HG02884 (cell line): ENCODE measurements around the gene LSM5.
"Not testable (repeated sequence)": the region's sequence is repeated elsewhere in the genome, so short reads cannot be mapped to it uniquely, and the experiment has no call there.

Experiments
- ATAC-seq: cut with Tn5 transposase; IDR thresholded peaks from one replicate; pipeline ENCODE4 v1.9.1; 2021; ENCODE audit warnings: mild to moderate bottlenecking, moderate library complexity; ENCODE audit not compliant: unreplicated experiment

Gene LSM5

DNA sequence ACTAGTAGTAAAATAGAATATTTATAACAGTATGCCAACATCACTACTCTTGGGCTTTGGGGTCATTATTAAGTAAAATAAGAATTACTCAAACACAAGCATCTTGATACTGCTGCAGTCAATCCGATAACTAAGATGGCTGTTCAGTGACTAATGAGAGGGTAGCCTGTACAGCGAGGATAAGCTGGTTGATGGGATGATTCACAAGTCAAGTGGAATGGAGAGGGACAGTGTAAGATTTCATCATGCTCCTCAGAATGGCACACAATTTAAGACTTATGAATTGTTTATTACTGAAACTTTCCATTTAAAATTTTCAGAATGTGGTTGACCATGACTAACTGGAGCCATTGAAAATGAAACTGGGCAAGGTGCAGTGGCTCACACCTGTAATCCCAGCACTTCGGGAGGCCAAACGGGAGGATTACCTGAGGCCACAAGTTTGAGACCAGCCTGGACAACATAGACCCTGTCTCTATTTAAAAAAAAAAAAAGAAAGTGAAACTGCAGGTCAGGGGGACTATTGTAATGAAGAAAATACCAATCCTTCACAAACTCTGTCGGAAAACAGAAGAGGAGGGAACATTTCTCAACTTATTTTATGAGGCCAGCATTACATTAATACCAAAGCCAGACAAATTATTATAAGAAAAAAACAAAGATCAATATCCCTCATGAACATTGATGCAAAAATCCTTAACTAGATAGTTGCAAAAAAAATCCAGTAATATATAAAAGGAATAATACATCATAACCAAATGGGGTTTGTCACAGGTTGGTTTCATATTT is 16.3 kb upstream of the LSM5 start:
- ATAC-seq: no peak

DNA sequence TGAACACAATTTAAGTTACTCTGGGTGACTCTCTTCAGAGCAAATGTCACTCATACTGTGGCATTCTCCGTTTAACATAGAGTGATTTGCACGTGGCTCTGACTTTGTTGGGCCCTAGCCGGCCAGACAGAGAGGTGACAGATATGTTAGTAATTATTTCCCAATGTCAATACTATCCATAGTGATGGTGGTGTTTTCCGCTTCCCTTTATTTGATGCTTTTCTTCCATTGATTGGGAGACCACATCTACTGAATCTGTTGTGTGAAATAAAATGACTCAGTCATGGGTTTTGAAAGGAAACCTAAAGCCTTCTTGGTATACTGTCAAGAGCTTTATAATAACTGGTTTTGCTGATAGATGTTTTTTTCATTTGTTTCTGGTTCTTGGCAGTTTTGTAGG is 12.5 kb upstream of the LSM5 start:
- no peak for ATAC-seq

DNA sequence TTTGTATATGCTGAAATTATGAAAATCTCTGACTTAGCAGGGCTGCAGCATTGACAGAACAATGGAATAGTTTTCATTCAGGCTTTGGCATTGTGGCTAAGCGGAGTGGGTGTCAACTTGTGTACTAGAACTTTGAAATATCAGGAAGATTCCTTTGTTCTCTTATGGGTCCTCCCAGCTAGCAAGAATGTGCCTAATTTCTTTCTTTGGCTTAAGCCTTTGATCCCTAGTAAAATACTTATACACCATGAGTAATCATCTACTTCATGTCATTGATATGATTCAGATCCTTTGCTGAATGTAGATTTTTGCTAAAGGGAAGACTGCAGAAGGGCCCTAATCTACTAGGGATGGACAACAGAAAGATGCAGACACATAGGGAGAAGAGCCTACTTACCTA is 11.3 kb upstream of the LSM5 start:
- no peak for ATAC-seq

DNA sequence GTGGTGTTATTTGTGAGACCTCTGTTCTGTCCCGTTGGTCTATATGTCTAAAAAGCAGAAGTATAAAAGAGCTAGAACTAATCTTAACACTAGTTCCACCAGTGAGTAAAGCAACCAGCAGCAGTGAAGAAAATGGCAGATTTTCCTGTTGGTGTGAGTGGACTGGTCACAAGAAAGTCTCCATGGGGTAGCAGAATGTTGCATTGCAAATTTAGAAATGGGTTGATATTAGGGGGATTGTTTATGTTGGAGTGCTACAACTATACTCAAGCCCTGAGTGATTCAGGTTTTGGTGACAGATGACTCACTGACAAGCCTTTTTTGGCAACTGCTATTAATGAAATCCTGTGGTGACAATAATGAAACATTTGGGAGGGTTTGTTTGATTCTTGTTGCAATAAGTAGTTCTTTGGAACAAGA is 10.8 kb upstream of the LSM5 start:
- peak; percentile 76 for ATAC-seq

DNA sequence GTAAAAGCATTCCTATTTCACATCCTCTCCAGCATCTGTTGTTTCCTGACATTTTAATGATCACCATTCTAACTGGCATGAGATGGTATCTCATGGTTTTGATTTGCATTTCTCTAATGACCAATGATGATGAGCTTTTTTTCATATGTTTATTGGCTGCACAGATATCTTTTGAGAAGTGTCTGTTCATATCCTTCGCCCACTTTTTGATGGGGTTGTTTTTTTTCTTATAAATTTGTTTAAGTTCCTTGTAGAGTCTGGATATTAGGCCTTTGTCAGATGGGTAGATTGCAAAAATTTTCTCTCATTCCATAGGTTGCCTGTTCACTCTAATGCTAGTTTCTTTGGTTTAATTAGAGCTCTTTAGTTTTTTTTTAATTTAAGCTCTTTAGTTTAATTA is 10.0 kb upstream of the LSM5 start:
- not testable (repeated sequence) for ATAC-seq

DNA sequence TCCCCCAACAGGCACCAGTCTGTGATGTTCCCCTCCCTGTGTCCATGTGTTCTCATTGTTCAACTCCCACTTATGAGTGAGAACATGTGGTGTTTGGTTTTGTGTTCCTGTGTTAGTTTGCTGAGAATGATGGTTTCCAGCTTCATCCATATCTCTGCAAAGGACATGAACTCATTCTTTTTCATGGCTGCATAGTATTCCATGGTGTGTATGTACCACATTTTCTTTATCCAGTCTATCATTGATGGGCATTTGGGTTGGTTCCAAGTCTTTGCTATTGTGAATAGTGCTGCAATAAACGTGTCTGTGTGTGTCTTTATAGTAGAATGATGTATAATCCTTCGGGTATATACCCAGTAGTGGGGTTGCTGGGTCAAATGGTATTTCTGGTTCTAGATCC is 9.6 kb upstream of the LSM5 start:
- ATAC-seq: not testable (repeated sequence)

DNA sequence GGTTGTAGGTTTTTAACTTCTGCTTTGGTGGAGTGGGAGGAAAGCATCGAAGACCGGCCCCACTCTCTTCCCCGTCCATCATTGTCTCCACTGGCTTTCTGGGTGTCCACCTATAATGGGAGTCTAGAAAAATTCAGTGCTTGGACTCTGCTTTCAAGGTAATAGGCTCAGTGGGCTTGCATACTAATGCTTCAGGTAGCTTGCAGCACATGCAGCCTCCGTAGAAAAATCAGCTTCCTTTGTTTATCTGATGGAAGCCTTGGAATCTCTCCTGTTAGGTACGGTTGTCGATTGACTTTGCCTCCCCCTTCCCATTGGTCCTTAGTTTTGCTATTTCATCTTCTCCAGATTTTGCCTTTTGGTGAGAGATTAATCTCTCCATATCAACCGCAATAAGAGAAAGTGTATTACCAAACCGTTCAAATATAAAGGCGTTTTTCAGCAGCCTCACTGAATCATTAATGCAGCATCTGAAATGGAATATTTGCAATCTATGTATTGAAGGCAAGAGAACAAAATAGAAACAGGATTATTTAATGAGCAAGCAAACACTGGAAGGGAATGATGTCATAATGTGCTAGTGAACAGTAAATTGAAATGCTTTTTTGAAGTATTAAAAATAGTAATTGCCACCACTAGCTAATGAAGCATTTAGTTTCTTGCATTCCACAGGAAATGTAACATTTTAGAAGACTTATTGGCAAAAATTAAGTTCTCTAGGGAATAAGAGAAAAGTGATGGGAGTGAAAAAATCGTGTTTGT is 6.1 kb upstream of the LSM5 start:
- ATAC-seq: no peak

DNA sequence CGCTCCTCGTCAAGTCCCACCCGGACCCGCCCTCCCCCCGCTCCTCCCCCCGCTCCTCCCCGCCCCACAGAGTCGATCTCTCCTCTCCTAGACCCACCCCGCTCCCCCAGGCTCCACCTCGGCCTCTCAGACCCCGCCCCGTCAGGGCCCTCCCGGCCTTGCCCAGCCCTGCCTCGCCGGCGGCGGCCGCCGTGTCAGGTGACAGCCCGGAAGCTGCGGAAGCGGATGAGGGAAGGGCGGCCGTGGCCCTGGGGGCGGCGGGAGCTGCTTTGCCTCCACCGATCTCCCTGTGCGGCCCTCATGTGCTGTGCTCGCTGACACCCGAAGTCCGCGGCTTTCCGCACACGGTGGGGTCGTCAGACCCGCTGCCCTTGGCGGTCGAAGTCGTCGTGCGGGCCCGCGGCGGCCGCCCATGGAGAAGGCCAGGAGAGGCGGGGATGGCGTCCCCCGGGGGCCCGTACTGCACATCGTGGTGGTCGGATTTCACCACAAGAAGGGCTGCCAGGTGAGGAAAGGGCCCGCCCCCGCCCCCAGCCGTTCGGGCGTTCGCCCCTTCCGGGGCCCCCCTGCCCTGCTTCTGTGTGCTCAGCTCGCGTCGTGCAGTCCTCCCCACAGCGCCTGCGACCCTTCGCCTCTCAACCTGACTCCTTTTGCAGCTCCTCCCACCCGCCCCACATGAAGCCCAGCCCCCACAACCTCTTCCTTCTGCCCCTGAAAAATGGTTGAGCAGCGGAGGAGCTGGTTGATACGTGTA is 5.3 kb upstream of the LSM5 start, which contains the start of gene AVL9:
Gene AVL9, plus strand, starts transcription at position 192 of the 754 bp plus-strand sequence. Its CDS starts 221 bp downstream, at position 413.
- ATAC-seq: peak; percentile 90

DNA sequence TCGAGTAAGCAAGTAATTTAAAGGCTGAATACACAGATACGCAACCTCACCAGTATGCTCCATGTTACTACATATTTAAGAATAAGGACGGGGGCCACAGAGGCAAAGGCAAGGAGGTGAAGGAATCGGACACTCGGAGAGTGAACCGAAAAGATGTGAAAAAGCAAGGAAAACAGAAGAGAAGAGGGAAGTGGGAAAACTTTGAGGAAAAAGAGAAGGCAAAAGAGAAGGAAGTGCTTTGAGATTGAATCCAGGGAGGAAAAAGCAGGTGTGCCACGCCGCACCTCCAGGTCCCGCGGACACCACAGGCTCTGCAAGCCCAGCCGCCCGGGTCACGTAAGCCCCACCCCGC is 4.7 kb upstream of the LSM5 start:
- ATAC-seq: no peak

DNA sequence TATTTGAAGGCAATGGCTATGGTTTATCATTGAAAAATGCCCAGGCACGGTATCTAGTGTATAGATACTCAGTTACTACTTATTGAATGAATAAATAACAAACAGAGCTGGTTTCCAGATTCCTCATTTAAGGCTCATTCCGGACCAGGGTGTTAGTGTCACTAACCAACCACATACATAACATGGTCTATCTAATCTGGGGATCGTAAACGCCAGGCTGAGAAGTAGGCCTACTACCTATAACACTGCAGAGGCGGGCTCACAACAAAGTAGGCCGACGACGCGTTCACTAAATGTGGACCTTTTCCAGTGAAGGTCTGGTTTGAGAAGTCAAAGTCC is 423 bp downstream of the LSM5 start:
- no peak for ATAC-seq

DNA sequence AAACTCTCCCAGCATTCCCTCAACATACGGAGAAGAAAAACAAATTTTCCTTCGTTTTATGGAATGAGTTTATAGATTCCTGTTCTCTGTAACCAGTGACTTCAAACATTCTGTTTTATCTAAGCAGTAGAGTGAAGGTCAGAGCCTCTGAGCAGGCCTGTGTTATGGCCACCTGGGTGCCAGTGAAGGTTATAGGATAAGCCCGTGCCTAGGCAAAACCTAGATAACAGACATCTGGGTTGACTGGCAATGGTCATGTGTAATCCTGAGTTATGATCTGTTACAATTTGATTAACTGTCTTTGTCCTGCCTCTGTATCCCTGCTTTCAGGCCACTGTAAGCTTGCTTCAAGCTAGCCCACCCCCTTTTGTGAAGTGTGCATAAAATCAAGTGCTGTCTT is 8.3 kb downstream of the LSM5 start:
- ATAC-seq: no peak

DNA sequence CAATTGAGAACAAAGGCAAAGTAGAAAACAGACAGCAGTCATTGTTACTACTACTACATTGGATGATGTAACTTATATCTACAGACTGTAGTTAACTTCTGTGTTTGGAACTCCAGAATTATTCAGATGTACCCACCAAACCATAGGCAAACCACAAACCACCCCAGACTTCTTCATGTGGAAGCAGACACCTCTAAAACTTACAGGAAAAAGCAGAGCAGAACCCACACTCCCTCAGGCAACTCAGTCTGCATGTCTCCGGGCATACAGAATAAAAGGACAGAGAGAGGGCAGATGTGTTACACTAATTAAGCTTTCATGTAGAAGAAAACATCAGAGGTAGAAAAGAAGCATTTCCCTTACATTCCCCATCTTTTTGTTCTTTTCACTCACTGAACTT is 9.0 kb downstream of the LSM5 start:
- ATAC-seq: no peak

DNA sequence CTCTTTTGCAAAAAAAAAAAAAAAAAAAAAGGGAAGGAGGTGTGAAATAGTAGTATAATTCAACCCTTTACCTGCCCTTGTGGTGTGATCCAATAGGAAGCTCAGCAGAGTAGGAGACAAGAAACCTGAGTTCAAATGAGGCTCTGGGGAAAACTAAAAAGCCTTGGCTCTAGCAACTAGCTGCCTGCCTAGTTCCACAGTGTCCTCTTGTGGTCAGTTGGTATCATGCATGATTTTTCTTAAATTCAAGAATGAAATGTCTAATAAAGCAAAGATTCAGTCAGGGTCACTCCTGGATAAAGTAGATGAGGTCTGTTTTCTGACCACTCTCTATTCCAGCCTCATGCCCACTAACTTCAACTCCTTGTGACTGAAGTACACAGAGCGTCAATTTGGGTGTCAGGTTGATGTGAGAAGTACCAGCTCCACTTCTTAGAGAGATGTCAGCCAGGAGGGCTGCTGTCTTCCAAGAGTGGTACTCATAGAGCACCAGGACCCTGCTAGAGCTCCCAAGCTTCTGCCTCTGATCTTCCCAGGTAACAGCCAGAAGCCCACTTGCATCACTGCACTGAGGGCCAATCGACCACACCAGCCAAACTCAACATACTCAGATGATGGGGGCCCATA is 10.5 kb downstream of the LSM5 start:
- ATAC-seq: no peak

DNA sequence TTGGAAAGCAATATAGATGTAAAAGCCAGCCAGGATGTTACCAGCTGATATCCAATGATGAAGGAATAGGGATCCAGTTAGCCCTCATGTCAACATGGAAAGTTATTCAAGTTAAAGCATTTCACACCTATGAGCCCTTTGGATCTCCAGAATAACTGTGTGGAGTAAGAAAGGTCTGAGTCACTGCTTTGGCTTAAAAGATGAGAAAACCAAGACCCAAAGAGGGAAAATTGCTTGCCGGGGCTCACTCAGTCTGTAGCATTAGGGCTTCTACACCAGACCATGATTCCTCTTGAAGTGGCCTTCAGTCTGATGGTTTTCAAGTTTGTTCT is 12.6 kb downstream of the LSM5 start:
- no peak for ATAC-seq

DNA sequence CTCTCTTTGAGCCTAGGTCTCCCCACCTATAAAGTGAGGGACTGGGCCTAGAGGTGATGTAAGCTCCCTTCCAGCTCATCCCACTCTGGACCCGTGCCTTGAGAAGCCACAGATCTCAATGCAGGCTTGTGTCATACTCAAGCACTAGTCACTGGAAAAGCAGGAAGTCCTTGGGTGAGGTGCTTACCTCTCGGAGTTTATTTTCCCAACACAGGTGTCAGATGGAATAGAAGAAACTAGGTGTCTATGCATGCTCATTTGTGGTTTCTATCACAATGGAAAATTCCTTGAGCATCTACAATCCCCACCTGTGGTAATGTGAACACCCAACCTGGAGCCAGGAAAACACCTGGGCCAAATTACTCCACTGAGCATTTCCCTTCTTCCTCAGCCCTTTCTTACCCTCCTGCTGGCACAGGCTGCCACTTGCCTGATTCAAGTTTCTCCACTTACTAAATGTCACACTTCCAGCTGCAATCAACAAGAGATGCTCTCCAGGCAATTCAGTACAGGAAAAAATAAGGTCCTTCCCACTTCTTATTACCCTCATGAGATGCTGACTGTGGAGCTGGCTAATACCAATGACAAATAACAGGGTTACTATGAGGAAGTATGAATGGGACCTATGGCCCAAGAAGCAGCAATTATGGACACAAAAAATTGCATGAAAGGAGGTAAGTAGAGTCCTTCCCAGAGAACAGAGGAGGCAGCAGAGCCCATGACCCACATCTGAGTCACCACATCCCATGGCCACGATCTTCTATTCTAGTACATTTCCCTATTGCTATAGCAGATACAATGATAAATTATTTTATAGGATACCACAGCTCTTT is 13.1 kb downstream of the LSM5 start:
- ATAC-seq: no peak

DNA sequence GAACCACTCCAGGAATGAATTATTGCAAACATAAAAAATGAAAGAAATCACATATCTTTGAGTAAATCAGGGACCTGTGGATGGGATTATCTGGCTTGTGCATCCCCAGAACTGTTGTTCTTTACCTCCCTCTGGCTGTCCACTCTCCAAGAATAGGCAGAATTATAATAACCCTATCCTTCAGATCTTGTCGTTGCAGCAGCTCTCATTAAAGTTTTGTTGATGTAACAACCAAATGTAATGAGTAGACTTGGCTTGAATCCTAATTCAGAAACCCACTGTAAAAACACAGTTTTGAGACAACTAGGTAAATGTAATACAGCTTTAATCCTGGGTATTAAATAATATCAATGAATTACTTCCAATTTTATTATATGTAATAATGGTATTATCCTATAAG is 16.2 kb downstream of the LSM5 start:
- no peak for ATAC-seq

DNA sequence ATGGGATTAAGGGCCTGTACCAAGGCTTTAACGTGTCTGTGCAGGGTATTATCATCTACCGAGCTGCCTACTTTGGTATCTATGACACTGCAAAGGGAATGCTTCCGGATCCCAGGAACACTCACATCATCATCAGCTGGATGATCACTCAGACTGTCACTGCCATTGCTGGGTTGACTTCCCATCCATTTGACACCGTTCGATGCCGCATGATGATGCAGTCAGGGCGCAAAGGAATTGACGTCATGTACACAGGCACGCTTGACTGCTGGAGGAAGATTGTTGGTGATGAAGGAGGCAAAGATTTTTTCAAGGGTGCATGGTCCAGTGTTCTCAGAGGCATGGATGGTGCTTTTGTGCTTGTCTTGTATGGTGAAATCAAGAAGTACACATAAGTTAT is 18.2 kb downstream of the LSM5 start:
- ATAC-seq: no peak

DNA sequence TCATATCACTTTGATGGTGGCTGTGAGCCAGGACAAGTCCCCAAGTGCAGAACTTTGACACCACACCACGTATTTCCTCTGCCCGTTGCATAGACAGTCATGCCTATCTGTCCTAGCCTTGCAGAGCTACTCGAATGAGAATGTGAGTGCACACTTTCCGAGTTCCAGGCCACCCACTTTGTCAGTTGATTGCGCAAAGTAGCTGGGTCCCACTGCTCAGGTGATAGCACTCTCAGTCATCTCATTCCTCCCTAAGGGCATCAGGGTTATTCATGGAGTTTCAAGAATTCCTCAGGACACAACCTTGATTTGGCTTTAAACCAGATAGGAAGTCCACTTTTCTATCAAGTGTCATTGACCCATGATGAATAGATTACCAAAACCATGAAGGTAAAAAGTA is 19.3 kb downstream of the LSM5 start:
- no peak for ATAC-seq

DNA sequence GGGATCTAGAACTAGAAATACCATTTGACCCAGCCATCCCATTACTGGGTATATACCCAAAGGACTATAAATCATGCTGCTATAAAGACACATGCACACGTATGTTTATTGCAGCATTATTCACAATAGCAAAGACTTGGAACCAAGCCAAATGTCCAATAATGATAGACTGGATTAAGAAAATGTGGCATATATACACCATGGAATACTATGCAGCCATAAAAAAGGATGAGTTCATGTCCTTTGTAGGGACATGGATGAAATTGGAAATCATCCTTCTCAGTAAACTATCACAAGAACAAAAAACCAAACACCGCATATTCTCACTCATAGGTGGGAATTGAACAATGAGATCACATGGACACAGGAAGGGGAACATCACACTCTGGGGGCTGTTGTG is 20.2 kb downstream of the LSM5 start:
- not testable (repeated sequence) for ATAC-seq

DNA sequence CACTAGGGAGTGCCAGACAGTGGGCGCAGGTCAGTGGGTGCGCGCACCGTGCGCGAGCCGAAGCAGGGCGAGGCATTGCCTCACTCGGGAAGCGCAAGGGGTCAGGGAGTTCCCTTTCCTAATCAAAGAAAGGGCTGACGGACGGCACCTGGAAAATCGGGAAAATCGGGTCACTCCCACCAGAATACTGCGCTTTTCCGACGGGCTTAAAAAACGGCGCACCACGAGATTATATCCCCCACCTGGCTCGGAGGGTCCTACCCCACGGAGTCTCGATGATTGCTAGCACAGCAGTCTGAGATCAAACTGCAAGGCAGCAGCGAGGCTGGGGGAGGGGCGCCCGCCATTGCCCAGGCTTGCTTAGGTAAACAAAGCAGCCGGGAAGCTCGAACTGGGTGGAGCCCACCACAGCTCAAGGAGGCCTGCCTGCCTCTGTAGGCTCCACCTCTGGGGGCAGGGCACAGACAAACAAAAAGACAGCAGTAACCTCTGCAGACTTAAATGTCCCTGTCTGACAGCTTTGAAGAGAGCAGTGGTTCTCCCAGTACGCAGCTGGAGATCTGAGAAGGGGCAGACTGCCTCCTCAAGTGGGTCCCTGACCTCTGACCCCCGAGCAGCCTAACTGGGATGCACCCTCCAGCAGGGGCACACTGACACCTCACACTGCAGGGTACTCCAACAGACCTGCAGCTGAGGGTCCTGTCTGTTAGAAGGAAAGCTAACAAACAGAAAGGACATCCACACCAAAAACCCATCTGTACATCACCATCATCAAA is 25.4 kb downstream of the LSM5 start:
- not testable (repeated sequence) for ATAC-seq
